ENCODE data around the gene ACOX2.

Gene ACOX2

DNA sequence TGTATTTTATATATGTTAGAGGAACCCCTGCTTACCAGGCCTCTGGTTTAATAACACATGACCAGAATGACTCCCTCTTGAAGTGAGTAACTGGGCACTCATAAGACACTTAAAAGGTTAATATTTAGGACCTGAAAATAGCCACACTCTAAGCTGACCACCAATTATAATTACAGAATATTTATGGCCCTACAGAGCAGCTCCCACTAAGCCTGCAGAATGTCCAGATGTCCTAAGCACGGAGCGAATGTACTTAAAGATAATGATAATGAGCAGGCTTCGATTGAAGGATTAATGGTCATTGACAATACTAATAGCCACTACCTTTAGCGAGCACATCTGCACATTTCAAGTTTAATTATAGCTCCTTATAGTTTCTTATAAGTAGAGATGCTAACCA, 67.9 kb downstream of the ACOX2 start:
- CTCF ChIA-PET, result no interaction called here

DNA sequence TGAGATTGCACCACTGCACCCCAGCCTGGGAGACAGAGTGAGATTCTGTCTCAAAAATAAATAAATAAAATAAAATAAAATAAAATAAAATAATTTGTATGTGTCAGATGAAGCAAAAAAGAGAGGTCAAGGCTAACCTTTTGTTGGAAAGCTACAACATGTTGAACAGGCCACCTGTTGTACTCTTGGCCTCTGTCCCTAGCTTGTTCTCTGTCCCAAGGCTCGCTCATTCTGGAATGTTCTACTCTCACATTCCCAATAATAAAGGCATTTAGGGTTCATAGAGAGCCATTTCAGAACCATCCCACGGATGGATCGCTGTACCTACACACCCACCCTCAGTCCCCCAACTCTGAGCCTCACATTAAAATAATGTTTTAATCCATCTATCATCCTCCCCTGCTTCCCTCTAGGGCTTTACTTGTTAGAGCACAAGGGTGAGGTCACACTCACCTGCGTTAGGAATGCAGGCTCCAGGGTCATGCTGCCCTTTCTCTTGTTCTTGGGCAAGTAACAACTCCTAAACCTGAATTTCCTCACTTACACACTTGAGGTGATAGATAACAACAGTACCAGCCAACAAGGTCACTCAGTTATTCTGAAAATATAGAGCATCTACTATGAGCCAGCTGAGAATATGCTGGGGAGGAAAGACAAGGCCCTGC, 70.0 kb downstream of the ACOX2 start:
- POLR2A ChIA-PET, result interaction anchor here (0.6 kb wide), 1 partner anchor 54 kb away, joined by 3 read pairs; no protein-coding TSS in a partner anchor
- DNase-seq (ENCODE audit: extremely low spot score), result no peak
- TF ChIP-seq CTBP1 (IDR thresholded peaks at IDR 0.05; ENCODE audit: borderline replicate concordance) (no peak), FOXA1 (IDR thresholded peaks at IDR 0.05) (no peak), ARNT (IDR thresholded peaks at IDR 0.05) (no peak)
- CTCF ChIA-PET, result no interaction called here

More for the DNA sequence above, 67.9 kb downstream of the ACOX2 start:
- TF ChIP-seq ZNF384 (IDR thresholded peaks at IDR 0.05), result no peak
- no peak for TF ChIP-seq LEF1 (IDR thresholded peaks at IDR 0.05; ENCODE audit: borderline replicate concordance)
- no peak for DNase-seq (ENCODE audit: extremely low spot score)
- POLR2A ChIA-PET, result no interaction called here

DNA sequence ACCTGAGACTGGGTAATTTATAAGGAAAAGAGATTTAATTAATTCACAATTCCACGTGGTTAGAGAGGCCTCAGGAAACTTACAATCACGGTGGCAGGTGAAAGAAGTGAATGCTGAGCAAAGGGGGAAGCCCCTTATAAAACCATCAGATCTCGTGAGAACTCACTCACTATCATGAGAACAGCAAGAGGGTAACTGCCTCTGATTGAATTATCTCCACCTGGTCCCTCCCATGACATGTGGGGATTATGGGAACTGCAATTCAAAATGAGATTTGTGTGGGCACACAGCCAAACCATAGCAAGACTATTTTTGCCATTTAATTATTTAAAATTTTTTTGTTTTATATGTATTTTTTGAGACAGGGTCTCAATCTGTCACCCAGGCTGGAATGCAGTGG, 72.1 kb downstream of the ACOX2 start:
- no peak for DNase-seq (ENCODE audit: extremely low spot score)
- TF ChIP-seq, protein P1, sequence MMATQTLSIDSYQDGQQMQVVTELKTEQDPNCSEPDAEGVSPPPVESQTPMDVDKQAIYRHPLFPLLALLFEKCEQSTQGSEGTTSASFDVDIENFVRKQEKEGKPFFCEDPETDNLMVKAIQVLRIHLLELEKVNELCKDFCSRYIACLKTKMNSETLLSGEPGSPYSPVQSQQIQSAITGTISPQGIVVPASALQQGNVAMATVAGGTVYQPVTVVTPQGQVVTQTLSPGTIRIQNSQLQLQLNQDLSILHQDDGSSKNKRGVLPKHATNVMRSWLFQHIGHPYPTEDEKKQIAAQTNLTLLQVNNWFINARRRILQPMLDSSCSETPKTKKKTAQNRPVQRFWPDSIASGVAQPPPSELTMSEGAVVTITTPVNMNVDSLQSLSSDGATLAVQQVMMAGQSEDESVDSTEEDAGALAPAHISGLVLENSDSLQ (IDR thresholded peaks at IDR 0.05), result peak; percentile 52; the same call in 1 of the 2 replicates
- TF ChIP-seq TARDBP (IDR thresholded peaks at IDR 0.05), result no peak
- ChIA-PET CTCF (no interaction called here), POLR2A (no interaction called here)

DNA sequence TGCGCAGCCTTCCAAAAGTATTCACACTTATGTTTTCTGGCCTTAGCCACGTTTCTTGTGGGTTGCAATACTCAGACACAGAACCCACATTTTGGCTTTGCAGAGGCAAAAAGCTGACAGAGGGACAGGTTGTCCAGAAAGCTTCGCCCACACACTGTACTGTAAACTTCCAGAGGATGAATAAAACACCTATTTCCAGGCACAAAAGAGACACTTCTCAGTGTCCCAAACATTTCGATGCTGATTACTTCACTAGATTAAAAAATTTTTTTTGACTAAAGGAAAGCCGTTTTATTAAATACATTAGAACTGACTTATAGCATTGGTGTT, 73.1 kb downstream of the ACOX2 start:
- TF ChIP-seq LEF1 (IDR thresholded peaks at IDR 0.05; ENCODE audit: borderline replicate concordance), result no peak
- TF ChIP-seq ELF4 (IDR thresholded peaks at IDR 0.05), result no peak
- no peak for TF ChIP-seq CTBP1 (IDR thresholded peaks at IDR 0.05; ENCODE audit: borderline replicate concordance)
- no peak for TF ChIP-seq SUZ12 (IDR thresholded peaks at IDR 0.05)
- TF ChIP-seq BHLHE40 (IDR thresholded peaks at IDR 0.05; ENCODE audit: borderline replicate concordance), result no peak
- TF ChIP-seq ZNF384 (IDR thresholded peaks at IDR 0.05), result no peak
- TF ChIP-seq SP1 (IDR thresholded peaks at IDR 0.05), result no peak
- TF ChIP-seq FOXK2 (IDR thresholded peaks at IDR 0.05), result no peak
- TF ChIP-seq ARNT (IDR thresholded peaks at IDR 0.05), result no peak
- no peak; the same call in 1 of the 2 replicates for TF ChIP-seq L3MBTL2 (conservative IDR thresholded peaks at IDR 0.05)
- TF ChIP-seq, protein P1 (IDR thresholded peaks at IDR 0.05), result no peak
- no peak for TF ChIP-seq FOXA1 (IDR thresholded peaks at IDR 0.05)
- no peak for TF ChIP-seq HDGF (IDR thresholded peaks at IDR 0.05; ENCODE audit: borderline replicate concordance)
- TF ChIP-seq NFRKB (IDR thresholded peaks at IDR 0.05), result no peak
- ChIA-PET CTCF (interaction anchor here (0.7 to 1.3 kb wide), 5 partner anchors 8 to 63 kb away, joined by 3 to 12 read pairs (median 5); no protein-coding TSS in a partner anchor), POLR2A (no interaction called here)
- DNase-seq (ENCODE audit: extremely low spot score), result no peak

DNA sequence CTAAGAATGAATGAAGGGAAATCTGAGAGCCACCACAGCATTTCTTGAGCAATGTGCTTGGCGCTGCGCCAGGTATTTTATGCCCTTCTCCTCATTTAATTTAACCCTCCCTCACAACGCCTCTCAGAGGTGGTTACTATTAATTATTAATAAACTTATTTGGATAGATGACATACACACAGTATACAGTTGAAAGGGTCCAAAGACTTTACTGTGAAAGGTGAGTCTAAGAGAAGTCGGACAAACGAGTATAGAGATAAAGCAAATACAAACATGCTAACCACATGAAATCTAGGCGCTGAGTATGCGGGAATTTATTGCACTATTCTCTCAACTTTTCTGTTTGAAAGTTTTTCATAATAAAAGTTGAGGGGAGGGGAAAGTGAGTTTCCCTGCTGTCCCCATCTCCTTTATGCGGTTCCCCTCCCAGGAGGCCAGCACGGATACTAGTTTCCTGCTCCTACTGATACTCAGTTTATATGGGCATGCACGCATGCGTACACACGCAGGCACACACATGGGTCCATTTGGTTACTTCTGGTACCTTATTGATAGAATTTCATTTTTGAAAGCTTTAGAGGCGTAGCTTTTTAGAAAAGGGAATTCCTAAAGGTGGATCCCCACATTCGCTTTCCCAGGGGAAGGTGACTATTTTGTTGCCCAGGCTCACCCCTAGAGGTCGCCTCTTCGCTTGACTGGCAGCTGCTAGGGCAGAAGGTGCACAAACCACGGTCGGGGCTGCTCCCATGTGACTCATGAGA, 73.6 kb downstream of the ACOX2 start:
- DNase-seq (ENCODE audit: extremely low spot score), result peak; percentile 82
- TF ChIP-seq L3MBTL2 (conservative IDR thresholded peaks at IDR 0.05) (peak; percentile 77; the same call in 1 of the 2 replicates), LEF1 (IDR thresholded peaks at IDR 0.05; ENCODE audit: borderline replicate concordance) (no peak)
- TF ChIP-seq, protein P1 (IDR thresholded peaks at IDR 0.05), result peak; percentile 96
- POLR2A ChIA-PET, result no interaction called here
- CTCF ChIA-PET, result interaction anchor here (0.7 to 1.3 kb wide), 7 partner anchors 8 to 63 kb away, joined by 3 to 12 read pairs (median 3); partner anchors contain the start of gene KCTD6

DNA sequence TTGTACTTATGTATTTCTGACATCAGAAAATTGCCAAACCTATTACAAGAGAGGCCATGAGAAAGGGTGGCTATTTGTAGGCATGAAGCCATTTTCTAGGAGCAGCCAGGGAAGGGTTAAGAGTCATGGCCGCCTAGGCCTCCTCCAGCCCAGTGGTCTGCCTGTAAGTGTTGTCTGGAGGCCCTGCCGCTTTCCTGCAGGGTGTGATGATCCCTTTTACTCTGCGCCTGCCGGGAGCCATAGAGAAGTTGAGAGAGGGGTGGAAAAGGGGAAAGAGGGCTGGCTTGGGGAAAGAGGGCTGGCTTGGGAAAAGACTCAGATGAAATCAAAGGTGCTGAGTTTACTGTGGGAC, 74.2 kb downstream of the ACOX2 start:
- ChIA-PET POLR2A (no interaction called here), CTCF (no interaction called here)
- TF ChIP-seq L3MBTL2 (conservative IDR thresholded peaks at IDR 0.05), result no peak
- no peak for TF ChIP-seq ZNF384 (IDR thresholded peaks at IDR 0.05)
- no peak for TF ChIP-seq HDGF (IDR thresholded peaks at IDR 0.05; ENCODE audit: borderline replicate concordance)
- TF ChIP-seq NFRKB (IDR thresholded peaks at IDR 0.05), result no peak
- TF ChIP-seq LEF1 (IDR thresholded peaks at IDR 0.05; ENCODE audit: borderline replicate concordance), result no peak
- TF ChIP-seq ELF4 (IDR thresholded peaks at IDR 0.05), result no peak
- no peak for TF ChIP-seq TARDBP (IDR thresholded peaks at IDR 0.05)
- no peak for TF ChIP-seq CTBP1 (IDR thresholded peaks at IDR 0.05; ENCODE audit: borderline replicate concordance)
- TF ChIP-seq FOXK2 (IDR thresholded peaks at IDR 0.05), result no peak
- no peak for TF ChIP-seq ARNT (IDR thresholded peaks at IDR 0.05)
- TF ChIP-seq, protein P1 (IDR thresholded peaks at IDR 0.05), result no peak
- no peak for TF ChIP-seq FOXM1 (IDR thresholded peaks at IDR 0.05; ENCODE audit: borderline replicate concordance)
- no peak for TF ChIP-seq SP1 (IDR thresholded peaks at IDR 0.05)
- peak; percentile 39 for DNase-seq (ENCODE audit: extremely low spot score)

Measured in HEK293T (cell line).